Measurements from ENCODE around the gene ITFG1. TPM values are rescaled to one million over a fixed set of nuclear protein-coding genes. Genes with fewer than 3 reads are reported as not detected.

ITFG1 gene
- total RNA-seq, 4 donors from 2014 or later = 40.7 to 54.0 (median 45.2) TPM

DNA sequence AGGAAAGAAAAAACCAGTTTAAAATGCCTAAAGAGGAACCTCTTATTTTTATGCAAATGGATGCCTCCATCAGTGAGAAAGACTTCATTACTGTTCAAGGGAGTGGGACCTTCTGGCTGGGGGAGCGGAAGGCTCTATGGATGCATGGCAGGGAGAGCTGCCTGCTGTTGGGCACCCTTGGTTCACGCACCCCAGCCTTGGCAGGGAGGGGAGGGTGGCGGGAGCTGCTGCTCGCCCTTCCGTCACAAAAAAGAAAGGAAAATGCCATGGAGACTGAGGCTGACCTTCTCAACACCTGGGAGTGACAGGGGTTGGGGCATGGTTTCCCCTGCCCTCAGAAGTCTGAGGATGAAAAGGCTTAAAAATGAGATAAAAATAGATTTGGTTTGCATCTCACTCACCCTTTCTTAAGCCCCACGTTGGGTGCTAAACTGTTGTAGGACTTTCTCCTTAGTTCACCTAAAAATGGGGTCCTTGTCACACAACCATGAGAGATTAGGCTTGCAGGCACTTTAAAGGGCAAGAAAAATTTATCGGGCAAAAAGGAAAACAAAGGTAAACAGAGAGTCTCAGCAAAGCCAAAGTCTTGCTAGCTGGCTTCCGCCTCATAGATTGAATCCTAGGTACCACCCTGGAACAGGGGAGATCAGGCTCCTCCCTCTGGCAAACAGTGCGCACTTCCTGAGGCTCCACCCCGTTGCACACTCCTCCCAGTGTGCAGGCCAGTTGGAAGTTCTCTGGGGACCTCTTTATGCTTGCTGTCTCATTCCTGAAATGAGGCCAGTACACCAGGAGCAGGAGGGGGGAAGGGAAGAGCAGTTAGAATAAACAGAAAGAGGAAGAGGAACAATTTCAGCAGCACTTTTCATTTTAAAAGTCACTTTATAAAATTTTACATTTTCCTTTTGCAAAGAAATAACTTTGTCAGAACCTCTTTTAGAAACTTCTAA lies 31.8 kb upstream of the ITFG1 start:
- Histone ChIP-seq H3K36me3 (peaks cover 0 to 14% of the 10 kb centered on the region in 2 donors), H3K4me3 (peak overlapping the region; percentile 17), H3K4me1 (peaks cover 4 to 28% (median 6%) of the 10 kb centered on the region in 3 donors), H3K9me3 (peaks cover 0 to 24% (median 0%) of the 10 kb centered on the region in 3 donors), H3K27me3 (no peaks in the 10 kb centered on the region), H3K27ac (peak overlapping the region; percentile 58 to 69 (median 64))
- TF ChIP-seq EP300 (IDR thresholded peaks at IDR 0.05) (no peak), POLR2AphosphoS5 (IDR thresholded peaks at IDR 0.05) (peak; percentile 32)
- peak; percentile 100 for ATAC-seq
- WGBS, 2 donors (ENCODE audit: low coverage in 1 of 2) = 56 to 58% methylated on average over 7 to 10 of the region's 10 CpGs

- H3K27ac ChIP-seq = peak overlapping the region; percentile 40 to 69 (median 62)
- H3K36me3 ChIP-seq = peaks cover 0 to 14% of the 10 kb centered on the region in 2 donors
- H3K9me3 ChIP-seq = peaks cover 0 to 26% (median 0%) of the 10 kb centered on the region in 3 donors
- ATAC-seq = no peak
- H3K4me3 ChIP-seq = no peak overlapping the region
- H3K4me1 ChIP-seq = peaks cover 4 to 28% (median 6%) of the 10 kb centered on the region in 3 donors
- no peaks in the 10 kb centered on the region for H3K27me3 ChIP-seq
- WGBS, 2 donors (ENCODE audit: low coverage in 1 of 2) = 63 to 67% methylated on average over 1 of the region's 1 CpG
- no peak for TF ChIP-seq CTCF (IDR thresholded peaks at IDR 0.05)
- no peak for TF ChIP-seq POLR2A (IDR thresholded peaks at IDR 0.05)
- TF ChIP-seq EP300 (IDR thresholded peaks at IDR 0.05) = no peak
- no peak for TF ChIP-seq POLR2AphosphoS5 (IDR thresholded peaks at IDR 0.05)
Observed at GRCh38 chr16:47492036-47492427, 31.2 kb upstream of the ITFG1 start.

- Histone ChIP-seq H3K4me3 (no peak overlapping the region), H3K27me3 (no peaks in the 10 kb centered on the region), H3K36me3 (peaks cover 0 to 14% of the 10 kb centered on the region in 2 donors), H3K9me3 (peaks cover 0 to 26% (median 0%) of the 10 kb centered on the region in 3 donors), H3K27ac (no peak overlapping the region), H3K4me1 (peaks cover 4 to 28% (median 6%) of the 10 kb centered on the region in 3 donors)
- ATAC-seq = no peak
- TF ChIP-seq EP300 (IDR thresholded peaks at IDR 0.05) (no peak), POLR2A (IDR thresholded peaks at IDR 0.05) (no peak), POLR2AphosphoS5 (IDR thresholded peaks at IDR 0.05) (no peak), CTCF (IDR thresholded peaks at IDR 0.05) (no peak)
Observed at GRCh38 chr16:47490471-47490870, 29.6 kb upstream of the ITFG1 start.

- ATAC-seq = no peak
Observed at GRCh38 chr16:47488051-47488450, 27.2 kb upstream of the ITFG1 start.

GRCh38 chr16:47486856-47487255 lies 26.0 kb upstream of the ITFG1 start:
- TF ChIP-seq CTCF (IDR thresholded peaks at IDR 0.05) (no peak), POLR2AphosphoS5 (IDR thresholded peaks at IDR 0.05) (no peak), POLR2A (IDR thresholded peaks at IDR 0.05) (no peak), EP300 (IDR thresholded peaks at IDR 0.05) (no peak)
- H3K27ac ChIP-seq = no peak overlapping the region
- H3K4me1 ChIP-seq = peaks cover 0 to 13% (median 4%) of the 10 kb centered on the region in 3 donors
- H3K4me3 ChIP-seq = no peak overlapping the region
- no peak for ATAC-seq
- no peaks in the 10 kb centered on the region for H3K27me3 ChIP-seq
- peaks cover 0 to 26% (median 0%) of the 10 kb centered on the region in 3 donors for H3K9me3 ChIP-seq
- H3K36me3 ChIP-seq = peaks cover 0 to 14% of the 10 kb centered on the region in 2 donors

More at GRCh38 chr16:47488051-47488450, 27.2 kb upstream of the ITFG1 start:
- H3K9me3 ChIP-seq = peaks cover 0 to 26% (median 0%) of the 10 kb centered on the region in 3 donors
- peaks cover 0 to 14% of the 10 kb centered on the region in 2 donors for H3K36me3 ChIP-seq
- H3K4me1 ChIP-seq = peaks cover 0 to 23% (median 4%) of the 10 kb centered on the region in 3 donors
- TF ChIP-seq POLR2A (IDR thresholded peaks at IDR 0.05) (no peak), CTCF (IDR thresholded peaks at IDR 0.05) (no peak)
- no peak overlapping the region for H3K4me3 ChIP-seq
- no peaks in the 10 kb centered on the region for H3K27me3 ChIP-seq
- WGBS, 2 donors (ENCODE audit: low coverage in 1 of 2) = 89% methylated on average over 3 of the region's 3 CpGs; no CpG with 5 or more reads in 1 of the 2 donors
- no peak overlapping the region for H3K27ac ChIP-seq

Measured in gastroesophageal sphincter (tissue), 4 donors.